CD4-positive, alpha-beta T cell (primary cell): ENCODE data around the gene DLK1. TPM values are rescaled to one million over a fixed set of nuclear protein-coding genes. Genes with fewer than 3 reads are reported as not detected.

Source experiments
- ATAC-seq: fragments of 200-7000 bp; cut with Tn5 transposase; one replicate; pipeline ENCODE4 v1.10.0; 2022; ENCODE audit warnings: mild to moderate bottlenecking; ENCODE audit not compliant: poor library complexity
- CTCF ChIA-PET: fragments of 350-600 bp; sonication (Branson Sonifier 250); formaldehyde crosslinking; loops from one replicate; lab custom pipeline; 2021; ENCODE audit warnings: antibody characterized with exemption, inconsistent platforms; lab: Charles Lee
- POLR2A ChIA-PET: fragments of 350-600 bp; sonication (Branson Sonifier 250); formaldehyde crosslinking; loops from one replicate; lab custom pipeline; 2021; ENCODE audit warnings: antibody characterized with exemption, inconsistent platforms; lab: Charles Lee
- DNase-seq, 14 experiments: peaks; one replicate each; pipeline ENCODE4 v3.0.0-alpha.2; 2013 to 2020; ENCODE audit warnings: mixed read lengths in 2 of 14
- H3K27ac ChIP-seq, 2 donors: one replicate each; pipeline versions ENCODE4 v1.5.1 to v1.7.0; 2013; ENCODE audit warnings: low read length in 2 of 2, low read depth in 1 of 2, mild to moderate bottlenecking in 1 of 2
- H3K27me3 ChIP-seq, 2 experiments: 1 replicate in 1 of 2; 2 replicates in 1 of 2; pipeline versions ENCODE4 v1.6.1 to v1.7.0; 2013; ENCODE audit warnings: low read length in 2 of 2, control low read depth in 1 of 2, mild to moderate bottlenecking in 1 of 2, moderate library complexity in 1 of 2; ENCODE audit not compliant: insufficient read depth in 2 of 2, control insufficient read depth in 1 of 2
- H3K36me3 ChIP-seq: one replicate; pipeline ENCODE4 v1.6.1; 2013; ENCODE audit warnings: low read length, control low read depth; ENCODE audit not compliant: insufficient read depth
- H3K4me1 ChIP-seq: one replicate; pipeline ENCODE4 v1.6.1; 2013; ENCODE audit warnings: low read length, control low read depth; ENCODE audit not compliant: insufficient read depth
- H3K4me3 ChIP-seq: one replicate; pipeline ENCODE4 v1.5.1; 2013; ENCODE audit warnings: mild to moderate bottlenecking, low read length, moderate library complexity
- H3K9me3 ChIP-seq, 2 experiments: 1 replicate in 1 of 2; 2 replicates in 1 of 2; pipeline versions ENCODE4 v1.6.1 to v1.7.0; 2013; ENCODE audit warnings: low read length in 2 of 2, mild to moderate bottlenecking in 2 of 2, control low read depth in 1 of 2, moderate library complexity in 1 of 2; ENCODE audit not compliant: control insufficient read depth in 1 of 2, insufficient read depth in 1 of 2
- H3K27ac Mint-ChIP-seq: one replicate; pipeline ENCODE4 v1.8.0; 2020; ENCODE audit warnings: mixed read lengths
- H3K27me3 Mint-ChIP-seq: one replicate; pipeline ENCODE4 v1.8.0; 2021; ENCODE audit warnings: mixed read lengths
- H3K36me3 Mint-ChIP-seq: one replicate; pipeline ENCODE4 v1.8.0; 2021; ENCODE audit warnings: low read depth, mixed read lengths
- H3K4me1 Mint-ChIP-seq: one replicate; pipeline ENCODE4 v1.8.0; 2021; ENCODE audit warnings: low read depth, mixed read lengths
- H3K4me3 Mint-ChIP-seq: one replicate; pipeline ENCODE4 v1.8.0; 2020; ENCODE audit warnings: mild to moderate bottlenecking, mixed read lengths
- H3K9me3 Mint-ChIP-seq: one replicate; pipeline ENCODE4 v1.8.0; 2020; ENCODE audit warnings: mixed read lengths
- intact Hi-C, 2 experiments: fragments of 100-400 bp; cut with DNase I in 1 of 2; cut with micrococcal nuclease in 1 of 2; formaldehyde crosslinking; loops; one replicate each; pipeline versions ENCODE4 v1.15.1 to v1.9.0; 2023 to 2025; cut with DNase I, micrococcal nuclease
- total RNA-seq, 174 experiments: library from RNA in 2 of 174; stranded (reverse) in 2 of 174; gene quantifications; one replicate each; pipeline ENCODE4 v1.2.3 and lab custom pipeline; 2021 to 2026
- TF ChIP-seq, protein P1 (sequence below): fragments of 200-600 bp; IDR thresholded peaks from one replicate; pipeline ENCODE4 v1.8.0; 2022; ENCODE audit warnings: antibody characterized with exemption, mild to moderate bottlenecking

DLK1 gene
- total RNA-seq, 2 experiments from 2014 or later, result not detected

DNA sequence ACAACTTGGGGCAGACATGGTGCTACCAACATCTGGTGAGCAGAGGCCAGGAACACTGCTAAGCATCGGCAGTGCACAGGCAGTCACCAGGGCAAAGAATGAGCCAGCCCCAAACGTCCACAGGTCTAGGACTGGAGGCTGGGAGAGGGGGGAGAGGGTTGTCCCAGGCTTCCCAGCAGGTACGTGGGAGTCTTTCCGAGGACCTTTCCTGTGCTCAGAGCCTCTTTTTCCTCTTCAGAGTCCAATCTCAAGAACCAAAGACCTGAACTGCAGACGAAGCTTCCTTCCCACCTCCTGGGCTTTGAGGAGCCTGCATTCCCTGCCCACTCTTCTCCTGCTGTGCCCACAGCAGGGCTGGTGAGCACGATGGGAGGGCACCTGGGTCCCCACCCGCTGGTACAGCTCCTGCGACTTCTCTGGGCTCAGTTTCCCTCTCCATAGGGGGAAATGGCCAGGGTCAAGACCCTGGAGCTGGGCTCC is 48.7 kb downstream of the DLK1 start:
- POLR2A ChIA-PET, result no interaction called here
- Mint-ChIP-seq H3K4me1 (no peaks in the 10 kb centered on the region), H3K36me3 (no peaks in the 10 kb centered on the region), H3K9me3 (no peaks in the 10 kb centered on the region), H3K27ac (no peak overlapping the region), H3K4me3 (no peak overlapping the region), H3K27me3 (peaks cover 7% of the 10 kb centered on the region)
- CTCF ChIA-PET, result no interaction called here
- Histone ChIP-seq H3K27me3 (no peaks in the 10 kb centered on the region), H3K36me3 (no peaks in the 10 kb centered on the region), H3K9me3 (peaks cover 0 to 7% of the 10 kb centered on the region in 2 experiments), H3K27ac (no peak overlapping the region), H3K4me1 (no peaks in the 10 kb centered on the region), H3K4me3 (no peak overlapping the region)
- ATAC-seq (no peak), DNase-seq (no peak)
- intact Hi-C loops, result no loop called here
- TF ChIP-seq, protein P1, sequence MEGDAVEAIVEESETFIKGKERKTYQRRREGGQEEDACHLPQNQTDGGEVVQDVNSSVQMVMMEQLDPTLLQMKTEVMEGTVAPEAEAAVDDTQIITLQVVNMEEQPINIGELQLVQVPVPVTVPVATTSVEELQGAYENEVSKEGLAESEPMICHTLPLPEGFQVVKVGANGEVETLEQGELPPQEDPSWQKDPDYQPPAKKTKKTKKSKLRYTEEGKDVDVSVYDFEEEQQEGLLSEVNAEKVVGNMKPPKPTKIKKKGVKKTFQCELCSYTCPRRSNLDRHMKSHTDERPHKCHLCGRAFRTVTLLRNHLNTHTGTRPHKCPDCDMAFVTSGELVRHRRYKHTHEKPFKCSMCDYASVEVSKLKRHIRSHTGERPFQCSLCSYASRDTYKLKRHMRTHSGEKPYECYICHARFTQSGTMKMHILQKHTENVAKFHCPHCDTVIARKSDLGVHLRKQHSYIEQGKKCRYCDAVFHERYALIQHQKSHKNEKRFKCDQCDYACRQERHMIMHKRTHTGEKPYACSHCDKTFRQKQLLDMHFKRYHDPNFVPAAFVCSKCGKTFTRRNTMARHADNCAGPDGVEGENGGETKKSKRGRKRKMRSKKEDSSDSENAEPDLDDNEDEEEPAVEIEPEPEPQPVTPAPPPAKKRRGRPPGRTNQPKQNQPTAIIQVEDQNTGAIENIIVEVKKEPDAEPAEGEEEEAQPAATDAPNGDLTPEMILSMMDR, result no peak

DNA sequence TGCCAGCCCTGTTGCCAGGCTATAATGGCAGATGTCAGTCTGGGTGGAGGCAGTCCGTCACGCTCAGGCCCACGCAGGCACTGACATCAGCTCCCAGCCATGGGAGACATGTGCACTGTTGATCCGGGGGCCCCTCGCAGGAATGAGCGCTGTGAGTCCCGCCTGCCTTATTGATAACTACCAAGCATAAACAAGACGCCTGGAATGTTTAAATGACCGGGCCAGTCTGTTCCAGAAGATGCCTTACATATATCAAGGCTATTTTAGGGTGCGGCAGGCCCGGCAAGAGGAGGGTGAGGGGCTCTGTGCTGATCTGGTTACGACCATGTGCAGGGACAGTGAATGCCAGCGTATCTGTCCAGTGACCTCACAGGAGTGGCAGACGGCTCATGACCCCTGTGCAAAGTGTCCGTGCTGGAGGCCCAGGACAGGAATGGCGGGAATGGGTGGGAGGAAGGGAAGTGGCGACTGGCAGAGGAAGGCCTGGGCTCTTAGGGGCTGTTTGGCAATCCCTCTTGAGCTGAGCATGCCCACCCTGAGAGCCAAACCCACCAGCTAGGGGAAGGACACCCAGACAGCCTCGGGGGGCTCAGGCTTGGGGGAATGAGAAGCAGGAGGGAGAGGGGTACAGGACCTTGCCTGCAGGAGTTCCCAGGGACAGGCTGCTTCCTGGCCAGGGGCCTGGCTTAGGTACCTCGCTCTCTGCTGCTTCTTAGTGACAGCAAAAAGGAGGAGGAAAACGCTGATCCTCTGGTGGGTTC is 49.3 kb downstream of the DLK1 start:
- intact Hi-C loops, result no loop called here
- Histone ChIP-seq H3K4me1 (no peaks in the 10 kb centered on the region), H3K27ac (no peak overlapping the region), H3K9me3 (peaks cover 0 to 3% of the 10 kb centered on the region in 2 experiments), H3K27me3 (no peaks in the 10 kb centered on the region), H3K4me3 (no peak overlapping the region), H3K36me3 (no peaks in the 10 kb centered on the region)
- CTCF ChIA-PET, result no interaction called here
- H3K4me3 Mint-ChIP-seq, result no peak overlapping the region
- no peak for ATAC-seq
- DNase-seq, result no peak
- H3K9me3 Mint-ChIP-seq, result no peaks in the 10 kb centered on the region
- no peaks in the 10 kb centered on the region for H3K36me3 Mint-ChIP-seq
- POLR2A ChIA-PET, result no interaction called here
- TF ChIP-seq, protein P1, result no peak
- H3K27ac Mint-ChIP-seq, result no peak overlapping the region
- H3K4me1 Mint-ChIP-seq, result no peaks in the 10 kb centered on the region
- peaks cover 3% of the 10 kb centered on the region for H3K27me3 Mint-ChIP-seq

DNA sequence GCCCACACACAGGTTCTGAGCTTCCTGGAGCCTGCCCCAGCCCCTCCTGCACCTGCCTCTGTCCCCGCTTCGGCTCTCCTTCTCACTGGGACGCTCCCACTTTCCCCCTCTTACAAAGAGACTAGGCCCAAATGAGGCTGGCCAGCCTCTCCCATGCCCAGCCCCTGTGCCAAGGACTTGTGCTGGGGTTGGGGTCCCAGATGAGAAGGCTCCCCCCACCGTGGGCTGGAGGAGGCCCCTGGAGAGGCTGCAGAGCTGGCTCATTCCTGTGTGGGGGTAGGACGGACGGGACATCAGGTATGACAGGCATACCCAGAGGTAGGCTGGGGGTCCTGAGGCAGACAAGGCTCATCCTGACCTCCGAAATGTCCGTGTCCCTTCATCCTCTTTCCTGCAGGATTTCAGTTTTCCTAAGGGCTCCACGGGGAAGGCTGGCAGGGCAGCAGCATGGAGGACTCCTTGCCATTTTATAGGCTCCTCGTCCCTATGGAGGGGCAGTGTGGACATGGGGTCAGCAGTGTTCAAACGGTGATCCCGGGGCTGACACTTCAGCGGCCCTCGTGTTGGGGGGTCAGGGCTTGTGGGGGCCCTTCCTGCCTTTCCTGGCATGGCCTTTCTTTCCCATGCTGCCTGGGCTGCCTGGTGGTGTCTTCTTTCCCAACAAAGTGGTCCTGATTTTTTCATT is 50.1 kb downstream of the DLK1 start:
- H3K27ac ChIP-seq, result no peak overlapping the region
- no peaks in the 10 kb centered on the region for H3K9me3 Mint-ChIP-seq
- no peaks in the 10 kb centered on the region for H3K4me1 Mint-ChIP-seq
- H3K36me3 ChIP-seq, result no peaks in the 10 kb centered on the region
- no peak overlapping the region for H3K27ac Mint-ChIP-seq
- intact Hi-C loops, result no loop called here
- no peak for DNase-seq
- no peaks in the 10 kb centered on the region for H3K36me3 Mint-ChIP-seq
- TF ChIP-seq, protein P1, result no peak
- peaks cover 3% of the 10 kb centered on the region for H3K27me3 Mint-ChIP-seq
- no peak for ATAC-seq
- ChIA-PET CTCF (no interaction called here), POLR2A (no interaction called here)
- H3K9me3 ChIP-seq, result no peaks in the 10 kb centered on the region
- H3K4me3 Mint-ChIP-seq, result no peak overlapping the region
- no peak overlapping the region for H3K4me3 ChIP-seq
- no peaks in the 10 kb centered on the region for H3K4me1 ChIP-seq
- H3K27me3 ChIP-seq, result no peaks in the 10 kb centered on the region
